Measurements from ENCODE around the gene TRMT2A. TPM values are rescaled to one million over a fixed set of nuclear protein-coding genes. Genes with fewer than 3 reads are reported as not detected.

Gene TRMT2A
- total RNA-seq, 1 donor from 2014 or later = 44.8 TPM

- H3K27me3 Mint-ChIP-seq (ENCODE audit: unreplicated experiment) = peaks cover 9% of the 10 kb centered on the region
- DNase-seq (ENCODE audit: low spot score) = peak; percentile 73
- H3K27ac Mint-ChIP-seq (ENCODE audit: unreplicated experiment) = no peak overlapping the region
- no peaks in the 10 kb centered on the region for H3K9me3 Mint-ChIP-seq (ENCODE audit: unreplicated experiment)
- no peaks in the 10 kb centered on the region for H3K4me1 Mint-ChIP-seq (ENCODE audit: unreplicated experiment)
- TF ChIP-seq CTCF (IDR thresholded peaks at IDR 0.05; ENCODE audit: unreplicated experiment) = no peak
- H3K36me3 Mint-ChIP-seq (ENCODE audit: low read depth, unreplicated experiment) = peaks cover 13% of the 10 kb centered on the region
- no peak overlapping the region for H3K4me3 Mint-ChIP-seq (ENCODE audit: unreplicated experiment)
Observed at GRCh38 chr22:20130731-20131596, 13.9 kb upstream of the TRMT2A start.

GRCh38 chr22:20130319-20130718 lies 13.3 kb upstream of the TRMT2A start:
- Mint-ChIP-seq H3K9me3 (ENCODE audit: unreplicated experiment) (no peaks in the 10 kb centered on the region), H3K4me3 (ENCODE audit: unreplicated experiment) (peak overlapping the region; percentile 47), H3K27me3 (ENCODE audit: unreplicated experiment) (peaks cover 11% of the 10 kb centered on the region), H3K4me1 (ENCODE audit: unreplicated experiment) (no peaks in the 10 kb centered on the region), H3K27ac (ENCODE audit: unreplicated experiment) (no peak overlapping the region), H3K36me3 (ENCODE audit: low read depth, unreplicated experiment) (peaks cover 14% of the 10 kb centered on the region)
- no peak for TF ChIP-seq CTCF (IDR thresholded peaks at IDR 0.05; ENCODE audit: unreplicated experiment)
- DNase-seq (ENCODE audit: low spot score) = no peak

GRCh38 chr22:20129747-20130014 lies 12.7 kb upstream of the TRMT2A start:
- H3K4me3 Mint-ChIP-seq (ENCODE audit: unreplicated experiment) = no peak overlapping the region
- H3K27me3 Mint-ChIP-seq (ENCODE audit: unreplicated experiment) = peaks cover 11% of the 10 kb centered on the region
- DNase-seq (ENCODE audit: low spot score) = no peak
- no peak overlapping the region for H3K27ac Mint-ChIP-seq (ENCODE audit: unreplicated experiment)
- peaks cover 14% of the 10 kb centered on the region for H3K36me3 Mint-ChIP-seq (ENCODE audit: low read depth, unreplicated experiment)
- no peak for TF ChIP-seq CTCF (IDR thresholded peaks at IDR 0.05; ENCODE audit: unreplicated experiment)
- H3K9me3 Mint-ChIP-seq (ENCODE audit: unreplicated experiment) = no peaks in the 10 kb centered on the region
- H3K4me1 Mint-ChIP-seq (ENCODE audit: unreplicated experiment) = no peaks in the 10 kb centered on the region

- DNase-seq (ENCODE audit: low spot score) = peak; percentile 38
- H3K4me3 Mint-ChIP-seq (ENCODE audit: unreplicated experiment) = no peak overlapping the region
- no peak overlapping the region for H3K27ac Mint-ChIP-seq (ENCODE audit: unreplicated experiment)
Observed at GRCh38 chr22:20128902-20129746, 12.1 kb upstream of the TRMT2A start.

More at GRCh38 chr22:20128902-20129746, 12.1 kb upstream of the TRMT2A start:
- peaks cover 14% of the 10 kb centered on the region for H3K36me3 Mint-ChIP-seq (ENCODE audit: low read depth, unreplicated experiment)
- TF ChIP-seq CTCF (IDR thresholded peaks at IDR 0.05; ENCODE audit: unreplicated experiment) = no peak
- peaks cover 11% of the 10 kb centered on the region for H3K27me3 Mint-ChIP-seq (ENCODE audit: unreplicated experiment)
- H3K4me1 Mint-ChIP-seq (ENCODE audit: unreplicated experiment) = no peaks in the 10 kb centered on the region
- no peaks in the 10 kb centered on the region for H3K9me3 Mint-ChIP-seq (ENCODE audit: unreplicated experiment)

Data from endothelial cell (in vitro differentiated cells).